HEK293 (cell line): ENCODE results near the gene ZNF385C.
A peak's percentile ranks its signal among the peaks of the same experiment; 100 is the strongest.

Experiments used
- BCL11B ChIP-seq: fragments of 450-650 bp; formaldehyde crosslinking; IDR thresholded peaks from 2 replicates; pipeline ENCODE4 v1.5.1; 2016; ENCODE audit warnings: low read depth, missing biosample characterization, missing genetic modification characterization
- EGR2 ChIP-seq: fragments of 450-650 bp; formaldehyde crosslinking; IDR thresholded peaks from 2 replicates; pipeline ENCODE4 v1.5.1; 2016; ENCODE audit warnings: low read depth, missing biosample characterization, missing genetic modification characterization
- HIC1 ChIP-seq: fragments of 450-650 bp; formaldehyde crosslinking; IDR thresholded peaks from 2 replicates; pipeline ENCODE4 v1.5.1; 2016; ENCODE audit warnings: missing biosample characterization, missing genetic modification characterization
- KLF16 ChIP-seq: fragments of 450-650 bp; formaldehyde crosslinking; IDR thresholded peaks from 2 replicates; pipeline ENCODE4 v1.5.1; 2017; ENCODE audit warnings: missing biosample characterization, missing genetic modification characterization
- SCRT2 ChIP-seq: fragments of 450-650 bp; formaldehyde crosslinking; IDR thresholded peaks from 2 replicates; pipeline ENCODE4 v1.5.1; 2016; ENCODE audit warnings: missing biosample characterization, missing genetic modification characterization
- TSHZ1 ChIP-seq: fragments of 450-650 bp; formaldehyde crosslinking; IDR thresholded peaks from 2 replicates; pipeline ENCODE4 v1.5.1; 2016; ENCODE audit warnings: missing biosample characterization, missing genetic modification characterization, borderline replicate concordance
- ZBTB21 ChIP-seq: fragments of 450-650 bp; formaldehyde crosslinking; IDR thresholded peaks from 2 replicates; pipeline ENCODE4 v1.5.1; 2017; ENCODE audit warnings: missing biosample characterization, missing genetic modification characterization
- ZNF16 ChIP-seq: fragments of 450-650 bp; formaldehyde crosslinking; IDR thresholded peaks from 2 replicates; pipeline ENCODE4 v1.5.1; 2016; ENCODE audit warnings: low read depth, missing biosample characterization, missing genetic modification characterization
- ZNF302 ChIP-seq: fragments of 450-650 bp; formaldehyde crosslinking; IDR thresholded peaks from 2 replicates; pipeline ENCODE4 v1.5.1; 2016; ENCODE audit warnings: missing biosample characterization, missing genetic modification characterization, low read depth
- ZNF324 ChIP-seq: fragments of 450-650 bp; formaldehyde crosslinking; IDR thresholded peaks from 2 replicates; pipeline ENCODE4 v1.5.1; 2016; ENCODE audit warnings: missing biosample characterization, missing genetic modification characterization
- ZNF416 ChIP-seq: fragments of 450-650 bp; formaldehyde crosslinking; IDR thresholded peaks from 2 replicates; pipeline ENCODE4 v1.5.1; 2016; ENCODE audit warnings: missing biosample characterization, missing genetic modification characterization
- ZNF501 ChIP-seq: fragments of 450-650 bp; formaldehyde crosslinking; IDR thresholded peaks from 2 replicates; pipeline ENCODE4 v1.5.1; 2016; ENCODE audit warnings: missing biosample characterization, missing genetic modification characterization
- ZNF585B ChIP-seq: fragments of 450-650 bp; formaldehyde crosslinking; IDR thresholded peaks from 2 replicates; pipeline ENCODE4 v1.5.1; 2016; ENCODE audit warnings: missing biosample characterization, missing genetic modification characterization
- ZNF776 ChIP-seq: fragments of 450-650 bp; formaldehyde crosslinking; IDR thresholded peaks from 2 replicates; pipeline ENCODE4 v1.5.0; 2017; ENCODE audit warnings: missing biosample characterization, missing genetic modification characterization, borderline replicate concordance
- TF ChIP-seq, protein P1 (sequence below): fragments of 450-650 bp; formaldehyde crosslinking; IDR thresholded peaks from 2 replicates; pipeline ENCODE4 v1.5.1; 2016; ENCODE audit warnings: missing biosample characterization, missing genetic modification characterization, low read depth
- TF ChIP-seq, protein P2 (sequence below): fragments of 450-650 bp; formaldehyde crosslinking; IDR thresholded peaks from 2 replicates; pipeline ENCODE4 v1.5.1; 2017; ENCODE audit warnings: missing biosample characterization, mild to moderate bottlenecking, missing genetic modification characterization, moderate library complexity
- TF ChIP-seq, protein P3 (sequence below): fragments of 450-650 bp; formaldehyde crosslinking; IDR thresholded peaks from 2 replicates; pipeline ENCODE4 v1.5.1; 2016; ENCODE audit warnings: missing biosample characterization, missing genetic modification characterization
- TF ChIP-seq, protein P4 (sequence below): fragments of 450-650 bp; formaldehyde crosslinking; IDR thresholded peaks from 2 replicates; pipeline ENCODE4 v1.5.1; 2016; ENCODE audit warnings: missing biosample characterization, missing genetic modification characterization
- TF ChIP-seq, protein P5 (sequence below): fragments of 450-650 bp; formaldehyde crosslinking; IDR thresholded peaks from 2 replicates; pipeline ENCODE4 v1.5.1; 2016; ENCODE audit warnings: missing biosample characterization, missing genetic modification characterization
- TF ChIP-seq, protein P6 (sequence below): sonication (generic); formaldehyde crosslinking; IDR thresholded peaks from 2 replicates; pipeline ENCODE4 v1.8.1; 2022; ENCODE audit warnings: mild to moderate bottlenecking, moderate library complexity, missing genetic modification reagents

The ZNF385C gene

DNA sequence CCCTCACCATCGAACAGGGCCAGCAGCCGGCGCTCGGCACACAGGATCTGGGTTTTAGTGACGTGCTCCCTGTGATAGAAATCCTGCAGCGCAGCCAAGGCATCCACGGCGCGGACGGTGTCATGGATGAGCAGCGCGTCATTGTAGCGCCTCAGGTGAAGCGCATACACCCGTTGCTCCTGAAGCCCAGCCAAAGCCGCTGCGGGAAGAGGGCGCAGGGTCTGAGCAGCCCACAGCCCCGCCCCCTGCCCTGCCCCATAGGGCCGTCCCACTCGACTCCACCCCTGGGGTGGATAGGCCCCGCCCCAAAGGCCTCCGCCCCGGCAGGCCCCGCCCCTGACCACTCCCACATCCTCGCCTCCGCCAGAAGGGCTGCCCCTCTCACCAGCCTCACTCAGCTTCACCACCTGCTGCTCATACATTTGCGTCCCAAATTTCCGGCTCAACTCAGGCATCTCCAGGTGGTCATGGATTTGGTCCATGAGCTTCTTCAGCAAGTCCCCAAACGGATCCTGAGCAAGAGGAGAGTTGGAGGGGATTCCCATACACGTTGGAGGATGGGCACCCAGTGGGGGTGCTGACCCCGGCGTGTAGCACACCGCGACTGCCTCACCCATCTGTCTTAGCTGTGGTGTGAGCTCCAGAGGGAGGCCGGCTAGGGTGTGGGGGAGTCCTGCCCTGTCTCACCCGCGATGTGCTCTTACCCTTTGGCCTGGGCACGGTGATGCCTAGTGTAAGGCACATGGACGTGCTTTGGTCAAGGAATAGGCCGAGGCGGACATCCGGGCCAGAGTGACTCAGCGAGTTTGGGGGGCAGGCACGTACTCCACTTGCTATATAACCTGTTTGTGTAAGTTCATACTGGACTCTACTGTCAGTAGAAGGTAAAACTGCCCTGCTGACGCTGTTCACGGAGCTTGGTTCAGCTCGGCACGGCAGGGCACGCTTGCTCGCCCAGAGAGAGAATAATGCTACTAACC, 9.6 kb upstream of the ZNF385C start (continued):
- TF ChIP-seq, protein P1, sequence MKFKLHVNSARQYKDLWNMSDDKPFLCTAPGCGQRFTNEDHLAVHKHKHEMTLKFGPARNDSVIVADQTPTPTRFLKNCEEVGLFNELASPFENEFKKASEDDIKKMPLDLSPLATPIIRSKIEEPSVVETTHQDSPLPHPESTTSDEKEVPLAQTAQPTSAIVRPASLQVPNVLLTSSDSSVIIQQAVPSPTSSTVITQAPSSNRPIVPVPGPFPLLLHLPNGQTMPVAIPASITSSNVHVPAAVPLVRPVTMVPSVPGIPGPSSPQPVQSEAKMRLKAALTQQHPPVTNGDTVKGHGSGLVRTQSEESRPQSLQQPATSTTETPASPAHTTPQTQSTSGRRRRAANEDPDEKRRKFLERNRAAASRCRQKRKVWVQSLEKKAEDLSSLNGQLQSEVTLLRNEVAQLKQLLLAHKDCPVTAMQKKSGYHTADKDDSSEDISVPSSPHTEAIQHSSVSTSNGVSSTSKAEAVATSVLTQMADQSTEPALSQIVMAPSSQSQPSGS (tag by site-specific recombination): no peak
- no peak for TF ChIP-seq ZNF16 (tag by site-specific recombination)
- TF ChIP-seq, protein P2, sequence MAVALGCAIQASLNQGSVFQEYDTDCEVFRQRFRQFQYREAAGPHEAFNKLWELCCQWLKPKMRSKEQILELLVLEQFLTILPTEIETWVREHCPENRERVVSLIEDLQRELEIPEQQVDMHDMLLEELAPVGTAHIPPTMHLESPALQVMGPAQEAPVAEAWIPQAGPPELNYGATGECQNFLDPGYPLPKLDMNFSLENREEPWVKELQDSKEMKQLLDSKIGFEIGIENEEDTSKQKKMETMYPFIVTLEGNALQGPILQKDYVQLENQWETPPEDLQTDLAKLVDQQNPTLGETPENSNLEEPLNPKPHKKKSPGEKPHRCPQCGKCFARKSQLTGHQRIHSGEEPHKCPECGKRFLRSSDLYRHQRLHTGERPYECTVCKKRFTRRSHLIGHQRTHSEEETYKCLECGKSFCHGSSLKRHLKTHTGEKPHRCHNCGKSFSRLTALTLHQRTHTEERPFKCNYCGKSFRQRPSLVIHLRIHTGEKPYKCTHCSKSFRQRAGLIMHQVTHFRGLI (tag by site-specific recombination): peak; percentile 69
- no peak for TF ChIP-seq ZNF416 (tag by site-specific recombination)
- no peak for TF ChIP-seq ZNF776 (tag by site-specific recombination)
- no peak for TF ChIP-seq ZNF585B
- TF ChIP-seq, protein P3, sequence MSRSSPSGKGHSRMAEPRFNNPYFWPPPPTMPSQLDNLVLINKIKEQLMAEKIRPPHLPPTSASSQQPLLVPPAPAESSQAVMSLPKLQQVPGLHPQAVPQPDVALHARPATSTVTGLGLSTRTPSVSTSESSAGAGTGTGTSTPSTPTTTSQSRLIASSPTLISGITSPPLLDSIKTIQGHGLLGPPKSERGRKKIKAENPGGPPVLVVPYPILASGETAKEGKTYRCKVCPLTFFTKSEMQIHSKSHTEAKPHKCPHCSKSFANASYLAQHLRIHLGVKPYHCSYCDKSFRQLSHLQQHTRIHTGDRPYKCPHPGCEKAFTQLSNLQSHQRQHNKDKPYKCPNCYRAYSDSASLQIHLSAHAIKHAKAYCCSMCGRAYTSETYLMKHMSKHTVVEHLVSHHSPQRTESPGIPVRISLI (tag by site-specific recombination): no peak
- no peak for TF ChIP-seq ZNF324
- no peak for TF ChIP-seq TSHZ1 (tag by site-specific recombination)
- no peak for TF ChIP-seq ZBTB21 (tag by site-specific recombination)
- no peak for TF ChIP-seq ZNF302 (tag by site-specific recombination)
- peak; percentile 62; the same call in 1 of the 2 replicates for TF ChIP-seq KLF16 (tag by site-specific recombination)
- TF ChIP-seq EGR2 (tag by site-specific recombination): no peak
- TF ChIP-seq SCRT2: peak; percentile 97
- TF ChIP-seq BCL11B: no peak
- peak; percentile 50; the same call in 1 of the 2 replicates for TF ChIP-seq HIC1 (tag by site-specific recombination)
- TF ChIP-seq, protein P4, sequence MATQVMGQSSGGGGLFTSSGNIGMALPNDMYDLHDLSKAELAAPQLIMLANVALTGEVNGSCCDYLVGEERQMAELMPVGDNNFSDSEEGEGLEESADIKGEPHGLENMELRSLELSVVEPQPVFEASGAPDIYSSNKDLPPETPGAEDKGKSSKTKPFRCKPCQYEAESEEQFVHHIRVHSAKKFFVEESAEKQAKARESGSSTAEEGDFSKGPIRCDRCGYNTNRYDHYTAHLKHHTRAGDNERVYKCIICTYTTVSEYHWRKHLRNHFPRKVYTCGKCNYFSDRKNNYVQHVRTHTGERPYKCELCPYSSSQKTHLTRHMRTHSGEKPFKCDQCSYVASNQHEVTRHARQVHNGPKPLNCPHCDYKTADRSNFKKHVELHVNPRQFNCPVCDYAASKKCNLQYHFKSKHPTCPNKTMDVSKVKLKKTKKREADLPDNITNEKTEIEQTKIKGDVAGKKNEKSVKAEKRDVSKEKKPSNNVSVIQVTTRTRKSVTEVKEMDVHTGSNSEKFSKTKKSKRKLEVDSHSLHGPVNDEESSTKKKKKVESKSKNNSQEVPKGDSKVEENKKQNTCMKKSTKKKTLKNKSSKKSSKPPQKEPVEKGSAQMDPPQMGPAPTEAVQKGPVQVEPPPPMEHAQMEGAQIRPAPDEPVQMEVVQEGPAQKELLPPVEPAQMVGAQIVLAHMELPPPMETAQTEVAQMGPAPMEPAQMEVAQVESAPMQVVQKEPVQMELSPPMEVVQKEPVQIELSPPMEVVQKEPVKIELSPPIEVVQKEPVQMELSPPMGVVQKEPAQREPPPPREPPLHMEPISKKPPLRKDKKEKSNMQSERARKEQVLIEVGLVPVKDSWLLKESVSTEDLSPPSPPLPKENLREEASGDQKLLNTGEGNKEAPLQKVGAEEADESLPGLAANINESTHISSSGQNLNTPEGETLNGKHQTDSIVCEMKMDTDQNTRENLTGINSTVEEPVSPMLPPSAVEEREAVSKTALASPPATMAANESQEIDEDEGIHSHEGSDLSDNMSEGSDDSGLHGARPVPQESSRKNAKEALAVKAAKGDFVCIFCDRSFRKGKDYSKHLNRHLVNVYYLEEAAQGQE (tag by site-specific recombination): no peak
- TF ChIP-seq, protein P5, sequence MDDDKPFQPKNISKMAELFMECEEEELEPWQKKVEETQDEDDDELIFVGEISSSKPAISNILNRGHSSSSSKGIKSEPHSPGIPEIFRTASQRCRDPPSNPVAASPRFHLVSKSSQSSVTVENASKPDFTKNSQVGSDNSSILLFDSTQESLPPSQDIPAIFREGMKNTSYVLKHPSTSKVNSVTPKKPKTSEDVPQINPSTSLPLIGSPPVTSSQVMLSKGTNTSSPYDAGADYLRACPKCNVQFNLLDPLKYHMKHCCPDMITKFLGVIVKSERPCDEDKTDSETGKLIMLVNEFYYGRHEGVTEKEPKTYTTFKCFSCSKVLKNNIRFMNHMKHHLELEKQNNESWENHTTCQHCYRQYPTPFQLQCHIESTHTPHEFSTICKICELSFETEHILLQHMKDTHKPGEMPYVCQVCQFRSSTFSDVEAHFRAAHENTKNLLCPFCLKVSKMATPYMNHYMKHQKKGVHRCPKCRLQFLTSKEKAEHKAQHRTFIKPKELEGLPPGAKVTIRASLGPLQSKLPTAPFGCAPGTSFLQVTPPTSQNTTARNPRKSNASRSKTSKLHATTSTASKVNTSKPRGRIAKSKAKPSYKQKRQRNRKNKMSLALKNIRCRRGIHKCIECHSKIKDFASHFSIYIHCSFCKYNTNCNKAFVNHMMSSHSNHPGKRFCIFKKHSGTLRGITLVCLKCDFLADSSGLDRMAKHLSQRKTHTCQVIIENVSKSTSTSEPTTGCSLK (tag by site-specific recombination): no peak
- TF ChIP-seq, protein P6, sequence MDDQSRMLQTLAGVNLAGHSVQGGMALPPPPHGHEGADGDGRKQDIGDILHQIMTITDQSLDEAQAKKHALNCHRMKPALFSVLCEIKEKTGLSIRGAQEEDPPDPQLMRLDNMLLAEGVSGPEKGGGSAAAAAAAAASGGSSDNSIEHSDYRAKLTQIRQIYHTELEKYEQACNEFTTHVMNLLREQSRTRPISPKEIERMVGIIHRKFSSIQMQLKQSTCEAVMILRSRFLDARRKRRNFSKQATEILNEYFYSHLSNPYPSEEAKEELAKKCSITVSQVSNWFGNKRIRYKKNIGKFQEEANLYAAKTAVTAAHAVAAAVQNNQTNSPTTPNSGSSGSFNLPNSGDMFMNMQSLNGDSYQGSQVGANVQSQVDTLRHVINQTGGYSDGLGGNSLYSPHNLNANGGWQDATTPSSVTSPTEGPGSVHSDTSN (CRISPR knock-in tag): peak; percentile 7; the same call in 1 of the 2 replicates
- no peak for TF ChIP-seq ZNF501 (tag by site-specific recombination)
